CD4-positive, alpha-beta T cell treated with Interleukin-4 for 1 hour (primary cell): ENCODE data around the gene SRPK3.

Source experiments
- DNase-seq, 2 donors: peaks; one replicate each; pipeline ENCODE4 v3.0.0-alpha.2; 2020 to 2022

SRPK3 gene

DNA sequence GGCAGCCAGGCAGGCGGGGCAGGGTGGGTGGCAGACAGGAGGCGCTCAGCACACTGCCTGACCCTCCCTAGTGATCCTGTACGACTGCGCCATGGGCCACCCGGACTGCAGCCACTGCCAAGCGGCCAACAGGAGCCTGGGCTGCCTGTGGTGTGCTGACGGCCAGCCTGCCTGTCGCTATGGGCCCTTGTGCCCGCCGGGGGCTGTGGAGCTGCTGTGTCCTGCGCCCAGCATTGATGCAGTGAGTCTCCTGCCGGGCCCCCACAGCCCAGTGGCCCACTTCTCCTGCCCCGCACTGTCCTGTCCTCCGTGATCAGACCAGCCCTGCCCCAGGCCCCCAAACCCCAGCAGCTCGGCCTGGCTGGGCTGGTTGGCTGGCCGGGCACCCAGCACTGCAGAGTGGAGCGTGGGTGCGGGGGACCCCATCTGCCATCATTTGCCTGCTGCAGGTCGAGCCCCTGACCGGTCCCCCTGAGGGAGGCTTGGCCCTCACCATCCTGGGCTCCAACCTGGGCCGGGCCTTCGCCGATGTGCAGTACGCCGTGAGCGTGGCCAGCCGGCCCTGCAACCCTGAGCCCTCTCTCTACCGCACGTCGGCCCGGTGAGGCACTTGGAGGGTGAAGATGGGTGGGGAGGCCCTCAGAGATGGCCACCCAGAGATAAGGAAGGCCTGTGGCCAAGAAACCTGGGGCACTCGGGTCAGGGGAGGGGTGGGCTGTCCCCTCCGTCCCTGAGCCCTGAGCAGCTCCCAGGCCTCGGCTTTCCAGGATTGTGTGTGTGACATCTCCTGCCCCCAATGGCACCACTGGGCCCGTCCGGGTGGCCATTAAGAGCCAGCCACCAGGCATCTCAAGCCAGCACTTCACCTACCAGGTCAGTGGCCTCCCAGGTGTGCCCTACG lies 9.2 kb upstream of the SRPK3 start:
- no peak for DNase-seq

DNA sequence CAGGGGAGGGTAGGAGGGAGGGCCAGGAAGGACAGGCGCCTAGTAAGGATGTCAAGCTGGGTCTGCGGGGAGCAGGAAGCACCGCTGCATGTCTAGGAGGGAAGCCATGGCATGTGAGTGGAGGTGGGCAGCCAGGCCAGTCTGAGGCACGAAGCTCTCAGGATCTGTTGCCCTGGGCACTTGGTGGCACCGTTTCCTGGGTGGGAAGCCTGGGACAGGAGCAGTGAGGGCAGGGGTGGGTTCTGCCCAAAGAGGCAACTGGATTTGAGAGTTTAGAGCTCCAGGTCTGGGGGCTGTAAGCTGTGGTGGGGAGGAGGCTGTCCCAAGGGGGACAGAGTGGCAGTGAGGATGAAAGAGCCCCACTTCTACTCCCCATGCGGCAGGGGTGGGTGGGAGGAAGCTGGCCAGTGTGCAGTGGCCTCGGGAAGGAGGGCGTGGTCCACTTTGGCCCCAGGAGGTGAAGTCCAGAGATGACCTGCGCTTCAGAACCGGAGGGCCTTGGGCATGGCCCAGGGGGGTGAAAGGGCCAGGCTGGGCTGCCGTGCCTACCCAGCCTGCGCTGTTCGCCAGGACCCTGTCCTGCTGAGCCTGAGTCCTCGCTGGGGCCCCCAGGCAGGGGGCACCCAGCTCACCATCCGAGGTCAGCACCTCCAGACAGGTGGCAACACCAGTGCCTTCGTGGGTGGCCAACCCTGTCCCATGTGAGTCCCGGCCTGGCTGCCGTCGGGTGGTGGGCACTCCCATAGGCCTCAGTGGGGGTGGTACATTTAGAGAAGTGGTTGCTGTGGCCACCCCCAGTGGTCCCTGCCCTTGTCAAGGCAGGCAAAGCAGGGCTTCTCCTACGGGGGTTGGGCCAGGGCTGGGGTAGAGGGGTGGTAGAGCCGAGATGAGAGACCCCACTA lies 8.3 kb upstream of the SRPK3 start:
- no peak for DNase-seq

DNA sequence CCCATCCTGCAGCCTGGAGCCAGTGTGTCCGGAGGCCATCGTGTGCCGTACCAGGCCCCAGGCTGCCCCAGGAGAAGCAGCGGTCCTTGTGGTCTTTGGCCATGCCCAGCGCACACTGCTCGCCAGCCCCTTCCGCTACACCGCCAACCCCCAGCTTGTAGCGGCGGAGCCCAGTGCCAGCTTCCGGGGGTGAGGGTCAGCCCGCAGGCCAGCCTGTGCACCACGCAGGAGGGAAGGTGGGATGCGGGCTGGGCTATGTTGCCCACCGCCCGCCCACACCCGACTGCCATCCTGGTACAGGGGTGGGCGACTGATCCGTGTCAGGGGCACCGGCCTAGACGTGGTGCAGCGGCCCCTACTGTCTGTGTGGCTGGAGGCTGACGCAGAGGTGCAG lies 7.6 kb upstream of the SRPK3 start:
- DNase-seq, result no peak

DNA sequence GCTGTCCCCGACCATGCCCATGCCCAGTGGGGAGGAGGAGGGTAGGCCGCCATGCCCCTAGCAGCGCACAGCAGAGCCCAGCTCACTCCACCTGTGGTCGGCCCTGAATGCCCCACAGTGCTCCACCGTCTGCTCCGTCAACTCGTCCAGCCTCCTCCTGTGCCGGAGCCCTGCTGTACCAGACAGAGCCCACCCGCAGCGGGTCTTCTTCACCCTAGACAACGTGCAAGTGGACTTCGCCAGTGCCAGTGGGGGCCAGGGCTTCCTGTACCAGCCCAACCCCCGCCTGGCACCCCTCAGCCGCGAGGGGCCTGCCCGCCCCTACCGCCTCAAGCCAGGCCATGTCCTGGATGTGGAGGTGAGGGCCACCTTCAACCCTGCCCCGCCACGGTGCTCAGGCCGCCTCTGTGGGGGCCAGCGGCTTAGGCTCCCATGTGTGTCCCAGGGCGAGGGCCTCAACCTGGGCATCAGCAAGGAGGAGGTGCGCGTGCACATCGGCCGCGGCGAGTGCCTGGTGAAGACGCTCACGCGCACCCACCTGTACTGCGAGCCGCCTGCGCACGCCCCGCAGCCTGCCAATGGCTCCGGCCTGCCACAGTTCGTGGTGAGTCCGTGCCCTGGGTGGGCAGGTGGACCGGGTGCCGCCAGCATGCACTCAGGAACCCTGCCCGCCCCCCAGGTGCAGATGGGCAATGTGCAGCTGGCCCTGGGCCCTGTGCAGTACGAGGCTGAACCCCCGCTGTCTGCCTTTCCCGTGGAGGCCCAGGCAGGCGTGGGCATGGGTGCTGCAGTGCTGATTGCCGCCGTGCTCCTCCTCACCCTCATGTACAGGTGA lies 6.9 kb upstream of the SRPK3 start:
- DNase-seq, result no peak

DNA sequence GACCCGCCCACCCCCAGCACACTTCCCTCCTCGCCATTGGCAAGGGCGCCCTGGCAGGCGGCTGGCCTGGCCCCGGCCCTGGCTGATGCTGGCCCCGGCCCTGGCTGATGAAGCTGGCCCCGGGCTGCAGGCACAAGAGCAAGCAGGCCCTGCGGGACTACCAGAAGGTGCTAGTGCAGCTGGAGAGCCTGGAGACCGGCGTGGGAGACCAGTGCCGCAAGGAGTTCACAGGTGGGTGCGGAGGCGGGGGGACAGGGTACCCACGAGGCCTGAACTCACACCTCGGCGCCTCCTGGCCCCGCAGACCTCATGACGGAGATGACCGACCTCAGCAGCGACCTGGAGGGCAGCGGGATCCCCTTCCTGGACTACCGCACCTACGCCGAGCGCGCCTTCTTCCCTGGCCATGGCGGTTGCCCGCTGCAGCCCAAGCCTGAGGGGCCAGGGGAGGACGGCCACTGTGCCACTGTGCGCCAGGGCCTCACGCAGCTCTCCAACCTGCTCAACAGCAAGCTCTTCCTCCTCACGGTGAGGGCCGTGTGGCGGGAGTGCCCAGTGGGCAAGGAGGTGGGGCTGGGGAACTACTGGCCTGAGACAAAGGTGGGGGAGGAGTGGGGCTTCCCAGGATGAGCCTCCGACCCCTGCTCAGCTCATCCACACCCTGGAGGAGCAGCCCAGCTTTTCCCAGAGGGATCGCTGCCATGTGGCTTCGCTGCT lies 6.1 kb upstream of the SRPK3 start:
- no peak for DNase-seq

DNA sequence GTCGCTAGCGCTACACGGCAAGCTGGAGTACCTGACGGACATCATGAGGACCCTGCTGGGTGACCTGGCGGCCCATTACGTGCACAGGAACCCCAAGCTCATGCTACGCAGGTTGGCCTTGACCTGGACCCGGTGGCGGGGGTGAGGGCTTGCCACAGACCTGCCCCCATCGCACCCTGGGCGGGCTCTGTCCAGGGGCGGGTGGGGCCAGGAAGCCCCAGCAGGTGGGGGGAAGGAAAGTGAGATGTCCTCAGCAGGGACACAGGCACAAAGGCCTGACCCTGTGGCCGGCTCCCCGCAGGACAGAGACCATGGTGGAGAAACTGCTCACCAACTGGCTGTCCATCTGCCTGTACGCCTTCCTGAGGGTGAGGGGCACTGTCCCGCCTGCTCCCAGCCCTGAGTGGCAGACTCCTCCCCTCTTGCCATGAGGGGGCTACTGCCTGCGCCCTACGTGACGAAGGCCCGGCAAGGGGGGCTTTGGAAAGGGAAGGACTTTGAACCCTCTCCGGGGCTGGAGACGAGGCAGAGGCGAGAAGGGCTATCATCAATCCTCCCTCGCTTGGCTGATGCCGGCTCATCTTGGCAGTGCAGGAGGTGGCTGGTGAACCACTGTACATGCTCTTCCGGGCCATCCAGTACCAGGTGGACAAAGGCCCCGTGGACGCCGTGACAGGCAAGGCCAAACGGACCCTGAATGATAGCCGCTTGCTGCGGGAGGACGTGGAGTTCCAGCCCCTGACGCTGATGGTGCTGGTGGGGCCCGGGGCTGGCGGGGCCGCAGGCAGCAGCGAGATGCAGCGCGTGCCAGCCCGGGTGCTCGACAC lies 5.3 kb upstream of the SRPK3 start:
- DNase-seq, result no peak

DNA sequence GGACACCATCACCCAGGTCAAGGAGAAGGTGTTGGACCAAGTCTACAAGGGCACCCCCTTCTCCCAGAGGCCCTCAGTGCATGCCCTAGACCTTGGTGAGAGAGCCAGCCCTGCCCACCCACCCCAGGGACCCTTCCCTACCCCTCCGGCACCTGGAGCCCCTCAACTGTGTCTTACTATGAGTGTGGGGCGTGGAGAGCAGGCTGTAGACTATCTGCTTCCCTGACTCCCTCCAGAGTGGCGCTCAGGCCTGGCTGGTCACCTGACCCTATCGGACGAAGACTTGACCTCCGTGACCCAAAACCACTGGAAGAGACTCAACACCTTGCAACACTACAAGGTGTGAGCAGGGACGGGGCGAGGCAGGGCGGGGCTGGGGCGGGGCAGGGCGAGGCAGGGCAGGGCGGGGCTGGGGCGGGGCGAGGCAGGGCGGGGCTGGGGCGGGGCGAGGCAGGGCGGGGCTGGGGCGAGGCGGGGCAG lies 4.7 kb upstream of the SRPK3 start:
- no peak for DNase-seq

DNA sequence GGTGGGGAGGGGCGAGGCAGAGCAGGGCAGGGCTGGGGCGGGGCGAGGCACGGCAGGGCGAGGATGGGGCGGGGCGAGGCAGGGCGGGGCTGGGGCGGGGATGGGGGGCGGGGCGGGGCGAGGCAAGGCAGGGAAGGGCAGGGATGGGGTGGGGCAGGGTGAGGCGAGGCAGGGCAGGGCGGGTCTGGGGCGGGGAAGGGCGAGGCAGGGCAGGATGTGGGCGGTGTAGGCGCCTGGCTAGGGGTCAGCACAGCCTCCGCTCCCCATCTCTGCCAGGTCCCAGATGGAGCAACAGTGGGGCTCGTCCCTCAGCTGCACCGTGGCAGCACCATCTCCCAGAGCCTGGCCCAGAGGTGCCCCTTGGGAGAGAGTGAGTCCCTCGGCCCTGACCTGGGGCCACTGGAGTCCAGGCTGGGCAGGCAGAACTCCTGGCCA lies 4.2 kb upstream of the SRPK3 start:
- DNase-seq, result no peak

DNA sequence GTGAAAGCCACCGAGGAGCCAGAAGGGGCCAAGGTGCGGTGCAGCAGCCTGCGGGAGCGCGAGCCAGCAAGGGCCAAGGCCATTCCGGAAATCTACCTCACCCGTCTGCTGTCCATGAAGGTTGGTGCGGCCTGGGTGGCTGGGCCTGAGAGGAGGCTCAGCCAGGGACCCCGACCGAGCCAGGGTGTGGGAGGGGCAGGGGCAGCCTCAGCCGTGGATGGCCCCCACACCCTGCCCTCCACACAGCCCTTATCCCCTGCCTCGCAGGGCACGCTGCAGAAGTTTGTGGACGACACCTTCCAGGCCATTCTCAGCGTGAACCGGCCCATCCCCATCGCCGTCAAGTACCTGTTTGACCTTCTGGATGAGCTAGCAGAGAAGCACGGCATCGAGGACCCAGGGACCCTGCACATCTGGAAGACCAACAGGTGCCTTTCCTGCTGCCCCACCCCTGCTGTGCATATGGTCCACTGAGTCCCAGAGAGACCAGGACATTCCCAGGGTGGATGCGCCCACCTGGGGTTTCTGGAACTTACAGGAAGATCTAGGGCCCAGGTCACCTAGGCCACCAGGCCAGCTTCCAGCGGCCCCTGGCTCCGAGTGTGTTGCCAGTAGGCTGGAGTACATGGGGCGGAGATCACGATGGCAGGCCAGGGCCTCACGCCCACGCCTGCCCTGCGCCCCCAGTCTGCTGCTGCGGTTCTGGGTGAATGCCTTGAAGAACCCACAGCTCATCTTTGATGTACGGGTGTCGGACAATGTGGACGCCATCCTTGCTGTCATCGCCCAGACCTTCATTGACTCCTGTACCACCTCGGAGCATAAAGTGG lies 3.4 kb upstream of the SRPK3 start:
- DNase-seq, result no peak

DNA sequence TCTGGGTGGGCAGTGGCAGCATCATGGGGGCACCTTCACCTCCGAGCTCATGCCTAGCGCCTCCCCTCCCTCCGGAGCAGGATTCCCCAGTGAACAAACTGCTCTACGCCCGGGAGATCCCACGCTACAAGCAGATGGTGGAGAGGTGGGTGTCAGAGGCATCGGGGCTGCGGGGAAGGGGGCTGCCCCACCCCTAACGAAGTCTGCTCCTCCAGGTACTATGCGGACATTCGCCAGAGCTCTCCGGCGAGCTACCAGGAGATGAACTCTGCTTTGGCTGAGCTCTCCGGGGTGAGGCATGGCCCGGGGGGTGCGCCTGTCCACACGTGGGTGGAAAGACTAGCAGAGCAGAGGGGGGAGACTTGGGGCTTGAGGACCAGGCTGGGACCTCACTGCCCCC lies 2.7 kb upstream of the SRPK3 start:
- no peak for DNase-seq

DNA sequence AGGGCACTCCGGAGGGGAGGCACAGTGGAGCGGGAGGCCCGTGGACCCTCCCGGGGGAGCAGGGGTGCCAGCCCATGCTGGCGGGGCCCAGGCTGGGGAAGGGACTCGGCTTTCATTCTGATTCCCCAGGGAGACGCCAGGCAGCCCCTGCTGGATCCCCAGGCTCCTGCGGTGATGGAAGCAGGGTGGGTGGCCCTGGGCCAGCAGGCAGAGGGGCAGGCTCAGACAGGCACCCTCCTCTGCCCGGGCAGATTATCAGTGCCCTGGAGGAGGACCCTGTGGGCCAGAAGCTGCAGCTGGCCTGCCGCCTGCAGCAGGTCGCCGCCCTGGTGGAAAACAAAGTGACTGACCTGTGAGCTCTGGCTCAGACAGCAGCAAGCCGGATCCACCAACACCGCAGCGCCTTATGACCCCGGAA lies 2.1 kb upstream of the SRPK3 start:
- no peak for DNase-seq

DNA sequence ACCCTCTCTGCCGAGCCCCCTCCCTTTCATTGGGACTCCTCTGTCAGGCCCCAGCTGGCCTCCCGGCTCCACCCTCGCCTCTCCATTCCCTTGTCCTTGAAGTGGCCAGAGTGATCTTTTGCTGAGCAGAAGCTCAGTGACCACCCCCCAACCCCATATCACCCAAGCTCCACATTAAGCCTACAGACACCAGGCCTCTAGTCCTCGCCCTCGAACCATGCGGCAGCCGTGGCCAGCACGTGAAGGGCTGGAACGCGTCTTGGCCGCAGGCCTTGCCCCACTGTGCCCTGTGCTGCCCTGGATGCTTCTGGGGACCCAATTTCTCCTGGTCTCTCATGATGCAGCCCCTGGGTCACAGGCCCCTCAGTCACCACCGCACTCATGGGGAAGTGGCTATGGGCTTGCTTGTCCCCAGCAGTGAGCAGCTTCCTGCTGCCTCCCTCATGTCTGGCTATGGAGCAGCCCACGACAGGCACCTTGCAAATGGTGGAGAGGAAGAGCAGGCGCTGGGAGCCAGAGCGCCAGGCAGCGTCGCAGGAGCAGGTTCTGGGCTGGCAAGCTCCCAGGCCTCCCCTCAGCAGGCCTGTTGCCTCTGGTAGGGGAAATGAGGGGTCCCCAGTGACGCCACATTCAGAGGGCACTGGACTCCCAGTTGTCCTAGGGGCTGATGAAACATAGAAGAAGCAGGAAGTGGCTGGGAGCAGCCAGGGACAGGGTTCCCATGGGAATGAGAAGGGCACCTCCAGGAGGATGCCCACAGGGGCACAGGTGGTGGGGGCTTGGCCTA lies 757 bp upstream of the SRPK3 start:
- no peak for DNase-seq

DNA sequence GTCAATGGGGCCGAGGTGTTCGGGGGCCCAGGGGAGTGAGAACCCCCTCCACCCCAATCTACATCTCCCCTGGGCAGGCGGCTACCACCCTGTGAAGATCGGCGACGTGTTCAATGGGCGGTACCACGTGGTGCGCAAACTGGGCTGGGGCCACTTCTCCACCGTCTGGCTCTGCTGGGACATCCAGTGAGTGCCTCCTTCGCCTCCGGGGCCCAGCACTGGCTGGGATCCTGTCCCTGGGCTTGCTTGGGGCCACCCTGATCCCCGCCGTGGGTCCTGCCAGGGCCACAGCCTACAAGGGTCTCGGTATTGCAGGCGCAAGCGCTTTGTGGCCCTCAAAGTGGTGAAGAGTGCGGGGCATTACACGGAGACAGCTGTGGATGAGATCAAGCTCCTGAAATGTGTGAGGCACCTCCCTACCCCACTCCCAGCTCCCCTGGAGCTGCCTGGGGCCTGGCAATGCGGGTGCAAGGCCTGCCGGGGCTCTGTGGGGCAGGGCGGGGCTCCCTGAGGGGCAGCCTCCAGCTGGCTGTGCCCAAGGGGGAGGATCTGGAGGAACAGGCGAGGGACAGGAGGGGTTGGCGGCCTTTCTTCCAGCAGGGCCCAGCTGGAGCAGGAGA lies 697 bp downstream of the SRPK3 start:
- no peak for DNase-seq

DNA sequence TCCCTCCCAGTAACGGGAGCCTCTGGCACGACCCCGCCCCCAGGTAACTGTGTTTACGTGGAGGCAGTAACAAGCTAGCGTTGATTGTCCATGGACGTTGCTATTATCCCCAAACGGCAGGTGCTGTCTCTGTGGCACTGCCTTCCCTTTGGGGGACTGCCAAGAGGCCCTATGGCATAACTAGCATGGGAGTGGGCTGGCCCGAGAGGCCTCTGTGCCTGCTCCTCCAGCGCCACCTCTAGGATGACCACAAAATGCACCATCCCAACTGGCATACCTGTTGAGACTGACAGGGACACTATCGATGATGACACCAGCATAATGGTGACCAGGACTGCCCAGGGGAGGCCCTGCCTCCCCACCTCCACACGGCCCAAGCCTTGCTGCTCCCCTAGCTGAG lies 1.5 kb downstream of the SRPK3 start:
- DNase-seq, result no peak

DNA sequence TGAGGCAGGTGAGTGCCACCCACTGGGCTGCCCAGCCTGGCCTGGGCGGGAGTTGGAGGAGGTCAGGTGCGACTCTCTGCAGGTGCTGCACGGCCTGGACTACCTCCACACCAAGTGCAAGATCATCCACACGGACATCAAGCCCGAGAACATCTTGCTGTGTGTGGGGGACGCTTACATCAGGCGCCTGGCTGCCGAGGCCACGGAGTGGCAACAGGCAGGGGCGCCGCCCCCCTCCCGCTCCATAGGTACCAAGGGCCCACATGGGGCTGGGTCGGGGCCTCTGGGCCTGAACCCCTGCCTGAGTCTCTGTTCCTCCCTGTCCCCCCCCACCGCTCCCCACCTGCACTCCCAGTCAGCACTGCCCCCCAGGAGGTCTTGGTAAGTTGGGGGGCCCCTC lies 2.0 kb downstream of the SRPK3 start:
- DNase-seq, result no peak

DNA sequence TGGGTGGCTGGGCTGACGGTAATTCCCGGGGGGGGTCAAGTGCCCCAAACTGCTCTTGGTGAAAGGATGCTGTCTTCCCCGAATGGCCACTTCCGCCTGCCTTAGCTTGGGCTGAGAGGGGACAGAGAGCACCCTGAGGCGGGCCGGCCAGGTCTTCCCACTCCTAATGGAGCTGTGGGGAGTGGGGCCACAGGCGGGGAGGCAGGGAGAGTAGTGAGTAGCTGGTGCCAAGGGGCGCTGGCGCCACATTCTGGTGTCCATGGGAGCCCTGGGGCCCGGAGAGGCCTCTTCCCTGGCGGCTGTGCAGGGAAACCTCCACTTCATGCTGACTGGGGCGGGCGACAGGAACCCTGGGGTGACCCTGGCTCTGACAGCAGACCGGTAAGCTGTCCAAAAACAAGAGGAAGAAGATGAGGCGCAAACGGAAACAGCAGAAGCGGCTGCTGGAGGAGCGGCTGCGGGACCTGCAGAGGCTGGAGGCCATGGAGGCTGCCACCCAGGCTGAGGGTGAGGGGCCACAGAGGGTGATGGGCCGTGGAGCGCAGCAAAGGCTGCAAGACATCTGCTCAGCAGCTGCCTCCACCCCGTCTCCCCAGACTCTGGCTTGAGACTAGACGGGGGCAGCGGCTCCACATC lies 2.7 kb downstream of the SRPK3 start:
- no peak for DNase-seq

DNA sequence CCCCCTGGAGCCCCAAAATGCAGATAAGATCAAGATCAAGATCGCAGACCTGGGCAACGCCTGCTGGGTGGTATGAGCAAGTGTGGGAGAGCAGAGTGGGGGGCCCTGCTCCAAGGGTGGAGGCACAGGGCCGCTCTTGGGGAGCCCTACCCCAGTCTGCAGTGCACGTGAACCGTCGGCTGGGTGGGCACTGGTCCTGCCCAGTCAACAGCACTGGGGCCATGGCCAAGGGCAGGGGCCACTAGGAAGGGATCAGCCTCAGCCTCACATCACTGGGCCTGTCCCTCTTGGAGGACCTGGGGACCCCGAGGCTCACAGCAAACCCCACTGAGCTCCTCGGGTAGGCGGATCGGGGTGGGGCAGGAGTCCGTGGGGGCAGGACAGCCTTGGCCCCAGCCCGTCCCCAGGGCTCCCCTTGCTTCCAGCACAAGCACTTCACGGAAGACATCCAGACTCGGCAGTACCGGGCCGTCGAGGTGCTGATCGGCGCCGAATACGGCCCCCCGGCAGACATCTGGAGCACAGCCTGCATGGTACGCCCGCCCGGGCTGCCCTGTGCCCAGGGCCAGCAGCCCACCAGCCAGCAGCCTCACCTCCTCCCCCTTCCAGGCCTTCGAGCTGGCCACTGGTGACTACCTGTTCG lies 3.6 kb downstream of the SRPK3 start:
- DNase-seq, result no peak

DNA sequence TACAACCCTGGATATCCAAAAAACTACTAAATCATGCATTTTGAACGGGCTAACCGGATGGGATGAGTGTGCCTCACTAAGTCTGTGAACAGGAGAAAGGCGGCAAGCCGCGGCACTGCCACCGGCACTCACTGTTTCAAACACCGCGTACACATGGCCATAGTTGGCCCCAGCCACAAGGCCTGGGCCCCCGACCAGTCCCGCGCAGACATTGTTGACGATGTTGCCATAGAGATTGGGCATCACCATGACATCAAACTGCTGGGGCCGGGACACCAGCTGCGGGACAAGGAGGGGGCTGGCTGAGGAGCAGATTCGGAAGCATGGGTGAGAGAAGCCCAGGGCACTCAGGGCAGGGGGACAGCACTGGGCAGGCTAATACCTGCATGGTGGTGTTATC lies 5.8 kb downstream of the SRPK3 start:
- DNase-seq, result no peak
